ENCODE data around the gene FABP6. TPM values are rescaled to one million over a fixed set of nuclear protein-coding genes. Genes with fewer than 3 reads are reported as not detected.
"Not testable (repeated sequence)": the region's sequence is repeated elsewhere in the genome, so short reads cannot be mapped to it uniquely, and the experiment has no call there.

Gene FABP6
- total RNA-seq, 4 donors from 2014 or later: 2.5 TPM; not detected in 3

- 93% methylated on average over 5 of the region's 5 CpGs for WGBS
- Histone ChIP-seq H3K27ac (no peak overlapping the region), H3K4me3 (no peak overlapping the region), H3K9me3 (no peaks in the 10 kb centered on the region), H3K36me3 (no peaks in the 10 kb centered on the region), H3K27me3 (no peaks in the 10 kb centered on the region), H3K4me1 (peaks cover 8% of the 10 kb centered on the region)
- no peak for DNase-seq (ENCODE audit: low spot score in 2 of 2)
- TF ChIP-seq EP300 (IDR thresholded peaks at IDR 0.05): no peak
- no peak for TF ChIP-seq POLR2A (IDR thresholded peaks at IDR 0.05)
- TF ChIP-seq POLR2AphosphoS5 (IDR thresholded peaks at IDR 0.05): no peak
- no peak for TF ChIP-seq CTCF (IDR thresholded peaks at IDR 0.05)
Observed at GRCh38 chr5:160235731-160236130, 6.4 kb downstream of the FABP6 start.

- Histone ChIP-seq H3K9me3 (no peaks in the 10 kb centered on the region), H3K4me3 (no peak overlapping the region), H3K4me1 (no peaks in the 10 kb centered on the region), H3K27me3 (no peaks in the 10 kb centered on the region), H3K36me3 (no peaks in the 10 kb centered on the region), H3K27ac (no peak overlapping the region)
- DNase-seq (ENCODE audit: low spot score in 2 of 2): no peak
- no peak for TF ChIP-seq POLR2A (IDR thresholded peaks at IDR 0.05)
- TF ChIP-seq EP300 (IDR thresholded peaks at IDR 0.05): no peak
- no peak for TF ChIP-seq POLR2AphosphoS5 (IDR thresholded peaks at IDR 0.05)
- no peak for TF ChIP-seq CTCF (IDR thresholded peaks at IDR 0.05)
- 80% methylated on average over 5 of the region's 5 CpGs for WGBS
Observed at GRCh38 chr5:160237571-160238093, 8.3 kb downstream of the FABP6 start.

GRCh38 chr5:160240350-160240749 is 11.0 kb downstream of the FABP6 start:
- DNase-seq (ENCODE audit: low spot score in 2 of 2): no peak
- H3K27ac ChIP-seq: no peak overlapping the region
- H3K4me1 ChIP-seq: no peaks in the 10 kb centered on the region
- WGBS: 48% methylated on average over 3 of the region's 3 CpGs
- H3K4me3 ChIP-seq: no peak overlapping the region
- TF ChIP-seq EP300 (IDR thresholded peaks at IDR 0.05): no peak
- TF ChIP-seq CTCF (IDR thresholded peaks at IDR 0.05): no peak
- TF ChIP-seq POLR2AphosphoS5 (IDR thresholded peaks at IDR 0.05): no peak
- TF ChIP-seq POLR2A (IDR thresholded peaks at IDR 0.05): no peak
- no peaks in the 10 kb centered on the region for H3K9me3 ChIP-seq
- no peaks in the 10 kb centered on the region for H3K27me3 ChIP-seq
- no peaks in the 10 kb centered on the region for H3K36me3 ChIP-seq

GRCh38 chr5:160242145-160242544 is 12.8 kb downstream of the FABP6 start:
- Histone ChIP-seq H3K27ac (no peak overlapping the region), H3K27me3 (no peaks in the 10 kb centered on the region), H3K36me3 (no peaks in the 10 kb centered on the region), H3K4me1 (no peaks in the 10 kb centered on the region), H3K4me3 (no peak overlapping the region), H3K9me3 (no peaks in the 10 kb centered on the region)
- TF ChIP-seq POLR2AphosphoS5 (IDR thresholded peaks at IDR 0.05): no peak
- no peak for TF ChIP-seq POLR2A (IDR thresholded peaks at IDR 0.05)
- no peak for TF ChIP-seq CTCF (IDR thresholded peaks at IDR 0.05)
- no peak for TF ChIP-seq EP300 (IDR thresholded peaks at IDR 0.05)
- whole genome bisulfite sequencing: 77% methylated on average over 3 of the region's 3 CpGs
- DNase-seq (ENCODE audit: low spot score in 2 of 2): no peak

GRCh38 chr5:160245506-160246086 is 16.3 kb downstream of the FABP6 start:
- H3K4me1 ChIP-seq: no peaks in the 10 kb centered on the region
- H3K27me3 ChIP-seq: no peaks in the 10 kb centered on the region
- H3K36me3 ChIP-seq: no peaks in the 10 kb centered on the region
- no peak for TF ChIP-seq CTCF (IDR thresholded peaks at IDR 0.05)
- TF ChIP-seq EP300 (IDR thresholded peaks at IDR 0.05): no peak
- no peak for TF ChIP-seq POLR2A (IDR thresholded peaks at IDR 0.05)
- TF ChIP-seq POLR2AphosphoS5 (IDR thresholded peaks at IDR 0.05): no peak
- WGBS: 82% methylated on average over 8 of the region's 9 CpGs
- no peaks in the 10 kb centered on the region for H3K9me3 ChIP-seq
- DNase-seq (ENCODE audit: low spot score in 2 of 2): no peak
- H3K27ac ChIP-seq: no peak overlapping the region
- no peak overlapping the region for H3K4me3 ChIP-seq

- WGBS: 95% methylated on average over 1 of the region's 1 CpG
- not testable (repeated sequence) for H3K36me3 ChIP-seq; H3K4me1 ChIP-seq; H3K4me3 ChIP-seq; H3K27me3 ChIP-seq; H3K27ac ChIP-seq; DNase-seq (ENCODE audit: low spot score in 2 of 2); H3K9me3 ChIP-seq
Observed at GRCh38 chr5:160249570-160249969, 20.3 kb downstream of the FABP6 start.

All from suprapubic skin (tissue), 4 donors.